OCI-LY7 (cell line): Measurements from ENCODE around the gene CIROP. TPM values are rescaled to one million over a fixed set of nuclear protein-coding genes. Genes with fewer than 3 reads are reported as not detected.

Source experiments
- BruUV-seq: library from RNA; stranded (reverse); fragments of 400-500 nt; replicated peaks from 2 replicates; lab custom pipeline; 2021; lab: Mats Ljungman, UMichigan
- CTCF ChIA-PET: fragments of 300-600 bp; sonication (Branson Sonifier 250); formaldehyde crosslinking; loops from one replicate; lab custom pipeline; 2022; ENCODE audit warnings: antibody characterized with exemption; ENCODE audit not compliant: unreplicated experiment; lab: Charles Lee
- POLR2A ChIA-PET: fragments of 300-600 bp; sonication (Branson Sonifier 250); formaldehyde crosslinking; loops from one replicate; lab custom pipeline; 2022; ENCODE audit warnings: antibody characterized with exemption; lab: Charles Lee
- DNase-seq: peaks from one replicate; pipeline ENCODE4 v3.0.0-alpha.2; 2015; ENCODE audit warnings: low spot score
- H2AFZ ChIP-seq: fragments of 200-600 bp; sonication (generic), shearing (Covaris generic); 2 replicates; pipeline ENCODE4 v1.6.1; 2014; ENCODE audit warnings: mild to moderate bottlenecking, antibody characterized with exemption, low read length, moderate library complexity
- H3K27ac ChIP-seq: fragments of 200-600 bp; sonication (generic); 2 replicates; pipeline ENCODE4 v1.5.1; 2014; ENCODE audit warnings: mixed run types, low read depth, mild to moderate bottlenecking, moderate library complexity, low read length, inconsistent platforms; ENCODE audit not compliant: poor library complexity, severe bottlenecking
- H3K36me3 ChIP-seq: fragments of 200-600 bp; sonication (generic); 2 replicates; pipeline ENCODE4 v1.6.1; 2014; ENCODE audit warnings: mild to moderate bottlenecking, antibody characterized with exemption, low read length, moderate library complexity, mixed read lengths; ENCODE audit not compliant: insufficient read depth
- H3K4me1 ChIP-seq: fragments of 200-600 bp; sonication (generic); 2 replicates; pipeline ENCODE4 v1.5.1; 2014; ENCODE audit warnings: mild to moderate bottlenecking, low read length; ENCODE audit not compliant: insufficient read depth, poor library complexity, severe bottlenecking
- H3K4me2 ChIP-seq: fragments of 200-600 bp; sonication (generic); 2 replicates; pipeline ENCODE4 v1.6.1; 2014; ENCODE audit warnings: mild to moderate bottlenecking, low read length
- H3K4me3 ChIP-seq: fragments of 200-600 bp; sonication (generic); 2 replicates; pipeline ENCODE4 v1.5.1; 2014; ENCODE audit warnings: mild to moderate bottlenecking, low read depth, low read length; ENCODE audit not compliant: poor library complexity, severe bottlenecking
- H3K79me2 ChIP-seq: fragments of 200-600 bp; sonication (generic); 2 replicates; pipeline ENCODE4 v1.6.1; 2016; ENCODE audit warnings: low read depth, mild to moderate bottlenecking, low read length, moderate library complexity, mixed read lengths; ENCODE audit not compliant: insufficient read depth
- H3K9me2 ChIP-seq: fragments of 200-600 bp; sonication (generic); 2 replicates; pipeline ENCODE4 v1.6.1; 2016; ENCODE audit warnings: mild to moderate bottlenecking, low read length, mixed read lengths; ENCODE audit not compliant: insufficient read depth
- H3K9me3 ChIP-seq: fragments of 200-600 bp; sonication (generic); 2 replicates; pipeline ENCODE4 v1.6.1; 2014; ENCODE audit warnings: mild to moderate bottlenecking, mixed run types, low read length, mixed read lengths
- H4K20me1 ChIP-seq: fragments of 200-600 bp; sonication (generic); 2 replicates; pipeline ENCODE4 v1.6.1; 2014; ENCODE audit warnings: mild to moderate bottlenecking, antibody characterized with exemption, low read length, moderate library complexity, mixed read lengths; ENCODE audit not compliant: insufficient read depth
- EZH2phosphoT487 ChIP-seq: fragments of 200-600 bp; sonication (generic); IDR thresholded peaks from 2 replicates; pipeline ENCODE4 v1.6.1; 2018; ENCODE audit warnings: low read depth, borderline replicate concordance, mild to moderate bottlenecking, mixed run types, antibody characterized with exemption, low read length, moderate library complexity, mixed read lengths
- intact Hi-C: fragments of 100-400 bp; cut with micrococcal nuclease; formaldehyde crosslinking; loops from one replicate; pipeline ENCODE4 v1.10.0; 2022; ENCODE audit not compliant: unreplicated experiment
- total RNA-seq, 2 experiments: library from RNA; depleted of rRNA in 1 of 2; stranded (reverse); fragments of >200 nt in 1 of 2; shearing (Covaris generic) in 1 of 2; gene quantifications; 2 replicates each; pipeline ENCODE4 v1.2.3, GENCODE V29; 2014 to 2022
- TF ChIP-seq, protein P1 (sequence below): fragments of 200-600 bp; sonication (generic); conservative IDR thresholded peaks from 2 replicates; pipeline ENCODE4 v1.5.1; 2014; ENCODE audit warnings: mild to moderate bottlenecking, antibody characterized with exemption, low read length, moderate library complexity, mixed read lengths

CIROP gene
- total RNA-seq, 2 experiments from 2014 or later: not detected

DNA sequence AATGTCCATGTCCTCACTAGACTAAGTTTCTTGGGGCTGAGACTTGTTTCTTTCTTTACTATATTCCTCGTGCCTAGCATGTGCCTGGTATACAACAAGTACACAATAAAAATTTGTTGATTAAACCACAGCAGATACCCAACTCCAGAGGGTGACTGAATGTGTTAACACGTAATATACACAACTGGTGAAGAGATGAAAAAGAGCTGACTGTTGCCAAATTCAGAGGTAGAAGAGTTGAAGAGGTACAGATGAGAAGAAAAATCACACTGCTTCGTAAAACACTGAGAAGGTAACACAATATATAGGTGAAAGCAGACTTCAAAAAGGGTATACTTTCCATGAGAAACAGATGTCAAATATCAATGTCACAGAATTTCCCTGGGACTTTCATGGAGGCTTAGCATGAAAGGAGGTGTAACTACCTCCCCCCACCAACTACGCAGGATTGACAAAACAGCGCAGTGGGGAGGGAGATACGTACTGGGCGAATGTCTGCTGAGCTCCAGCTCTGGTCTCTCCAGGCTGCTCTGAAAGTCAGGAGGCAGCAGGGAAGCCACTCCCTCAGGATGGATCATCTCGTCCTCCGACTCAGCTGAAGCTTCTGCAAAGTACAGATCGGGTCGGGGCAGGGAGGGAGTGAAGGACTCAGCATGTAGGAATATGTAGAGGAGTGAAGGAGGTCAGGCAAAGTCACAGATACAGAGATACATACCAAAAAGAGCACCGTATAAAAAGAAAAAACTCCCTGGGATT, 15.1 kb downstream of the CIROP start:
- CTCF ChIA-PET: no interaction called here

DNA sequence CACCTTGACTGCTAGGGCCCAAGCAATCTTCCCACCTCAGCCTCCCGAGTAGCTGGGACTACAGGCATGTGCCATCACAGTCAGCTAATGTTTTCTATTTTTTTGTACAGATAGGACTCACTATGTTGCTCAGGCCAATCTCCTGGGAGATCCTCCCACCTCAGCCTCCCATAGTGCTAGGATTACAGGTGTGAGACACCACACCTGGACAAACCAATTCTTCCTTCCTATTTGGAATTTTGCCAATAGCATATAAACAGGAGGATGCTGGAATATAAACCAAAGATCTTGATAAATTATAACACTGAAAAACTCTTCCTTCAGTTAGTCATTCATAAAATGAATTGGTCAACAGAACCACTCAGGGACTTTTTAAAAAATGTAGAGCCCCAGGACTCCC, 18.2 kb downstream of the CIROP start:
- ChIA-PET CTCF (no interaction called here), POLR2A (interaction anchor here (1.1 kb wide), 1 partner anchor 15 kb away, joined by 3 read pairs; no protein-coding TSS in a partner anchor)
- Histone ChIP-seq H3K4me2 (no peak overlapping the region), H3K79me2 (peaks cover 2% of the 10 kb centered on the region; the same call in 1 of the 2 replicates), H3K4me1 (no peaks in the 10 kb centered on the region), H4K20me1 (no peaks in the 10 kb centered on the region), H3K4me3 (no peak overlapping the region), H3K9me2 (no peaks in the 10 kb centered on the region), H2AFZ (no peak overlapping the region), H3K36me3 (peaks cover 99% of the 10 kb centered on the region), H3K9me3 (no peaks in the 10 kb centered on the region), H3K27ac (no peak overlapping the region)
- intact Hi-C loops: no loop called here
- no TSS peak for BruUV-seq
- TF ChIP-seq, protein P1, sequence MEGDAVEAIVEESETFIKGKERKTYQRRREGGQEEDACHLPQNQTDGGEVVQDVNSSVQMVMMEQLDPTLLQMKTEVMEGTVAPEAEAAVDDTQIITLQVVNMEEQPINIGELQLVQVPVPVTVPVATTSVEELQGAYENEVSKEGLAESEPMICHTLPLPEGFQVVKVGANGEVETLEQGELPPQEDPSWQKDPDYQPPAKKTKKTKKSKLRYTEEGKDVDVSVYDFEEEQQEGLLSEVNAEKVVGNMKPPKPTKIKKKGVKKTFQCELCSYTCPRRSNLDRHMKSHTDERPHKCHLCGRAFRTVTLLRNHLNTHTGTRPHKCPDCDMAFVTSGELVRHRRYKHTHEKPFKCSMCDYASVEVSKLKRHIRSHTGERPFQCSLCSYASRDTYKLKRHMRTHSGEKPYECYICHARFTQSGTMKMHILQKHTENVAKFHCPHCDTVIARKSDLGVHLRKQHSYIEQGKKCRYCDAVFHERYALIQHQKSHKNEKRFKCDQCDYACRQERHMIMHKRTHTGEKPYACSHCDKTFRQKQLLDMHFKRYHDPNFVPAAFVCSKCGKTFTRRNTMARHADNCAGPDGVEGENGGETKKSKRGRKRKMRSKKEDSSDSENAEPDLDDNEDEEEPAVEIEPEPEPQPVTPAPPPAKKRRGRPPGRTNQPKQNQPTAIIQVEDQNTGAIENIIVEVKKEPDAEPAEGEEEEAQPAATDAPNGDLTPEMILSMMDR: no peak
- TF ChIP-seq EZH2phosphoT487: no peak
- DNase-seq: no peak

More for the DNA sequence above, 15.1 kb downstream of the CIROP start:
- Histone ChIP-seq H4K20me1 (peaks cover 17% of the 10 kb centered on the region), H3K9me2 (no peaks in the 10 kb centered on the region), H2AFZ (no peak overlapping the region), H3K27ac (no peak overlapping the region), H3K9me3 (no peaks in the 10 kb centered on the region), H3K4me3 (no peak overlapping the region), H3K4me1 (peaks cover 11% of the 10 kb centered on the region), H3K36me3 (peaks cover 90% of the 10 kb centered on the region), H3K4me2 (no peak overlapping the region), H3K79me2 (peaks cover 32% of the 10 kb centered on the region)
- intact Hi-C loops: no loop called here
- no peak for TF ChIP-seq EZH2phosphoT487
- TF ChIP-seq, protein P1: no peak
- POLR2A ChIA-PET: interaction anchor here (0.6 kb wide), 1 partner anchor 95 kb away, joined by 3 read pairs; no protein-coding TSS in a partner anchor
- no peak for DNase-seq
- no TSS peak for BruUV-seq

DNA sequence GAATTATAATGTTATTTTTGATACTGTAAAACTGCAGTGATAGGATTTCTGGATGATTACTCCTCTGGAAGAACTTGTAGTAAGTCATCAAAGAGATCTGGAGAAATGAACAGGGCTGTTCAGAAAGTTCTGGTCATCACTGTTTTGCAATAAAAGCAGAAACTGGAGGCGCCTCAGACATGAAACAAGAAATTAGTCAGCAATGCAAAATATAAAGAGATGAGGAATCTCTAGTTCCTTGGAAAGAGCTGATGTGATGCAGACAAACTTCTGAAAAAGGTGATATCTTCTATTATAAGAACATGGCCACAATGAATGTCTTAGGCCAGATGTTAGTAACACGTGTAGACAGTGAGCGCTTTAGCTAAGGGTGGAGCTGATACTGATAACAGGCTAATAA, 19.3 kb downstream of the CIROP start:
- Histone ChIP-seq H3K79me2 (no peaks in the 10 kb centered on the region), H3K36me3 (peaks cover 99% of the 10 kb centered on the region), H3K4me1 (no peaks in the 10 kb centered on the region), H3K4me3 (no peak overlapping the region), H3K9me3 (no peaks in the 10 kb centered on the region), H4K20me1 (no peaks in the 10 kb centered on the region), H2AFZ (no peak overlapping the region), H3K4me2 (no peak overlapping the region), H3K9me2 (no peaks in the 10 kb centered on the region), H3K27ac (no peak overlapping the region)
- no TSS peak for BruUV-seq
- no peak for DNase-seq
- ChIA-PET POLR2A (interaction anchor here (0.6 to 1.1 kb wide), 2 partner anchors 11 to 14 kb away, joined by 3 to 7 read pairs; no protein-coding TSS in a partner anchor), CTCF (no interaction called here)
- TF ChIP-seq EZH2phosphoT487: no peak
- TF ChIP-seq, protein P1: no peak
- intact Hi-C loops: no loop called here
